ENCODE results near the gene TXLNA.
"Not testable (repeated sequence)": the region's sequence is repeated elsewhere in the genome, so short reads cannot be mapped to it uniquely, and the experiment has no call there.

The TXLNA gene

GRCh38 chr1:32179443-32180185 is at the start of gene TXLNA:
TSS of gene TXLNA (plus strand) at chr1:32179675. CDS start at chr1:32180346, 671 bp downstream.
- peak; percentile 82 for DNase-seq (ENCODE audit: low read depth, low spot score)

- not testable (repeated sequence) for DNase-seq (ENCODE audit: low read depth, low spot score)
Observed at GRCh38 chr1:32133950-32134280, 45.6 kb upstream of the TXLNA start.

DNA sequence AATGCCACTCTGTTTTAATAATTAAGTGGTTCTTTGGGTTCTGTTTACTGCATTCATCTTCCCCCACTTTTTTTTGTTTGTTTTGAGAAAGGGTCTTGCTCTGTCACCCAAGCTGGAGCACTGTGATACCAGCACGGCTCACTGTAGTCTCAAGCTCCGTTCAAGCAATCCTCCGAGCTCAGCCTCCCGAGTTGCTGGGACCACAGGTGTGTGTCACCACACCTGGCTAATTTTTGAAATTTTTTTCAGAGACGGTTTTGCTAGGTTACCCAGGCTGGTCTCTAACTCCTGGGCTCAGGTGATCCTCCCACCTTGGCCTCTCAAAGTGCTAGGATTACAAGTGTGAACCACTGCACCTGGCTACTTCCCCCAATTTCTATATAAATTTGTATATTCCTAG is 42.4 kb upstream of the TXLNA start:
- no peak for DNase-seq (ENCODE audit: low read depth, low spot score)

- no peak for DNase-seq (ENCODE audit: low read depth, low spot score)
Observed at GRCh38 chr1:32138965-32139364, 40.5 kb upstream of the TXLNA start.

DNA sequence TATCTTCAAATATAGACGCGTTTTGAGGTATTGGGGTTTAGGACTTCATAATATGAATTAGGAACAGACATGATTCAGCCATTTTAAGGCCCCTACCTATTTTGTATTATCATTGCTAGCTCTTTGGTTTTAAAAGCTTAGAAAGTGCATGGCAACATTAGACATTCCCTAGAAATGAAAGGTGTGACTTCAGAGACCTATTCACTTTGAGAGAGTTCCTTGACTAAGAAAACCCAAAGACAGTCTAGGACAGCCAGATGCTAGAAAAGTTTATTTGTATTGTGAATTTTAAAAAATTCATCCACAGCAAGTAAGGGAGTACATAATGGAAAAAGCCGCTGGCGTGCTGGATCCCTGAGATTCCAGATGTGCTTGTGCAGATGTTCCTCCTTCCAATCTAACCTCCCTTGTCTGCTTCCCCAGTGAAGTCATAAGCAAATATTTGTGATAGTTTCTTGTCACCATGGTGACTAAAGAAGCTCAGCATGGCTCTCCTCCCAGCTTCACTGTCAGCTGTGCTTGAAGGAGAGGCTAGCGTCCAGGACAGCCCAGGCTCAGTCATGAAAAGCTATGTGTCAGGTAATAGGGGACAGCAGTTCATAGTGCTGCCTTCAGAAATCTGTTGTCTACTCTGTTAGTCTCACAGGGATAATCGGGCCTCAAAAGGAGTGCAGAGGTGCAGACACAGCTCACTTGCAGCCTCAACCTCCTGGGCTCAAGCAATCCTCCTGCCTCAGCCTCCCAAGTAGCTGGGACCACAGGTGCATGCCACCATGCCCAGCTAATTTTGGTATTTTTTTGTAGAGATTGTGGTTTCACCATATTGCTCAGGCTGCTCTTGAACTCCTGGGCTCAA is 36.8 kb upstream of the TXLNA start:
- DNase-seq (ENCODE audit: low read depth, low spot score) = peak; percentile 51

GRCh38 chr1:32143302-32143695 is 36.2 kb upstream of the TXLNA start:
- DNase-seq (ENCODE audit: low read depth, low spot score) = not testable (repeated sequence)

DNA sequence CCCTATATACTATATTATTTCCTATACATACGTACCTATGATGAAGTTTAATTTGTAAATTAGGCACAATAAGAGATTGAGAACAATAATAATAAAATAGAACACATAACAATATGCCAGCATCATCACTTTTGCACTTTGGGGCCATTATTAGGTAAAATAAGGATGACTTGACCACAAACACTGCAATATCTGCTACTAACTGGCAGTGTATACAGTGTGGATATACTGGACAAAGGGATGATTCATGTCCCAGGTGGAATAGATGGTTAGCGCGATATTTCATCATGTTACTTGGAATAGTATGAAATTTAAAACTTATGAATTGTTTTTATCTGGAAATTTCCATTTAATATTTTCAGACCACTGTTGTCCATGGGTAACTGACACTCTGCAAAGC is 35.4 kb upstream of the TXLNA start:
- DNase-seq (ENCODE audit: low read depth, low spot score) = no peak

DNA sequence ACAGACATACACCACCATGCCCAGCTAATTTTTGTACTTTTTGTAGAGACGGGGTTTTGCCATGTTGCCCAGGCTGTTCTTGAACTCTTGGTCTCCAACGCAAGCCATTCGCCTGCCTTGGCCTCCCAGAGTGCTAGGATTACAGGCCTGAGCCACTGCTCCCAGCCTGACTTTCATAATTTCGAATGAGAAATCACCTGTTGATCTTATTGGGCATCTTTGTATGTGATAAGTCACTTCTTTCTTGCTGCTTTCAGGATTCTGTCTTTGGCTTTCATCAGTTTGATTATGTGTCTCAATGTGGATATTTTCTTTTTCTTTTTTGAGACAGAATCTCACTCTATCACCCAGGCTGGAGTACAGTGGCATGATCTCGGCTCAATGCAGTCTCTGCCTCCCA is 31.7 kb upstream of the TXLNA start:
- DNase-seq (ENCODE audit: low read depth, low spot score) = not testable (repeated sequence)

GRCh38 chr1:32150847-32151246 is 28.6 kb upstream of the TXLNA start:
- DNase-seq (ENCODE audit: low read depth, low spot score) = no peak

- peak; percentile 41 for DNase-seq (ENCODE audit: low read depth, low spot score)
Observed at GRCh38 chr1:32151319-32151787, 28.1 kb upstream of the TXLNA start.

- no peak for DNase-seq (ENCODE audit: low read depth, low spot score)
Observed at GRCh38 chr1:32159189-32159588, 20.3 kb upstream of the TXLNA start.

- no peak for DNase-seq (ENCODE audit: low read depth, low spot score)
Observed at GRCh38 chr1:32163405-32163804, 16.1 kb upstream of the TXLNA start.

DNA sequence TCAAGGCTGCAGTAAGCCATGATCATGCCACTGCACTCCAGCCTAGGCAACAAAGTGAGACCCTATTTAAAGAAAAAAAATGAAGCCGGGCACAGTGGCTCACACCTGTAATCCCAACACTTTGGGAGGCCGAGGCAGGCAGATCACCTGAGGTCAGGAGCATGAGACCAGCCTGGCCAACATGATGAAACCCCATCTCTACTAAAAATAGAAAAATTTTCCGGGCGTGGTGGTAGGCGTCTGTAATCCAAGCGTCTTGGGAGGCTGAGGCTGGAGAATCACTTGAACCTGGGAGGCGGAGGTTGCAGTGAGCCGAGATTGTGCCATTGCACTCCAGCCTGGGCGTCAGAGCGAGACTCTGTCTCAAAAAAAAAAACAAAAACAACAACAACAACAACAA is 13.8 kb upstream of the TXLNA start:
- DNase-seq (ENCODE audit: low read depth, low spot score) = not testable (repeated sequence)

- no peak for DNase-seq (ENCODE audit: low read depth, low spot score)
Observed at GRCh38 chr1:32170991-32171390, 8.5 kb upstream of the TXLNA start.

DNA sequence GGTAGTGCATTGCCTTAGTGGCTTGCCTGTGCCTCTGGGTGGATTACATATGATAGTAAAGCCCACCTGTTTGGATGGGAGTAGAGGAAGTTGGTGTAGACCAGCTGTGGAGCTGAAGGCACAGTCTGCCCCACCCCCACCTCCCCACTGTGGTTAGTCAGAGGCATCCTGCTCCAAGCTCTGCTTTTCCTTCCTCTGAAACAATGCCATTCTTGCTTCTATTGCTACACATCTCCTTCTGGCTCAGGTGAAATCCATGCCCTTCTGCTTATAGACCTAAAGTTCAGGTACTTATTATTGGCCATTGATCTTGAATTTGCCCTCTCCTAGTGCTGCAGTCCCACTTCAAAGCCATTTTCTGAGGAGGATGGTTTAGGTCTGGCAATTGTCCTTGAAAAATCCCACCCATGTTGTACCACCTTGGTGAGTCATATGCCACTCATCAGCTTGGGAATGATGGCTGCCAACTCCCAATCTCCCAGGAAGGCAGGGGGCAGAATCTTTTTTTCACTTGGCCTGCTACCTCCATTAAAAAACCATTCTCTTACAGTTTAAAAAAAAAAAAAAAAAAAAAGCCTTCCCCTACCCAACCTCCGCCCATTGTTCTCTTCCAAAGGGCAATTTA is 6.7 kb upstream of the TXLNA start:
- no peak for DNase-seq (ENCODE audit: low read depth, low spot score)

- DNase-seq (ENCODE audit: low read depth, low spot score) = no peak
Observed at GRCh38 chr1:32178380-32179192, 889 bp upstream of the TXLNA start.

- DNase-seq (ENCODE audit: low read depth, low spot score) = no peak
Observed at GRCh38 chr1:32179193-32179442, 357 bp upstream of the TXLNA start.

DNA sequence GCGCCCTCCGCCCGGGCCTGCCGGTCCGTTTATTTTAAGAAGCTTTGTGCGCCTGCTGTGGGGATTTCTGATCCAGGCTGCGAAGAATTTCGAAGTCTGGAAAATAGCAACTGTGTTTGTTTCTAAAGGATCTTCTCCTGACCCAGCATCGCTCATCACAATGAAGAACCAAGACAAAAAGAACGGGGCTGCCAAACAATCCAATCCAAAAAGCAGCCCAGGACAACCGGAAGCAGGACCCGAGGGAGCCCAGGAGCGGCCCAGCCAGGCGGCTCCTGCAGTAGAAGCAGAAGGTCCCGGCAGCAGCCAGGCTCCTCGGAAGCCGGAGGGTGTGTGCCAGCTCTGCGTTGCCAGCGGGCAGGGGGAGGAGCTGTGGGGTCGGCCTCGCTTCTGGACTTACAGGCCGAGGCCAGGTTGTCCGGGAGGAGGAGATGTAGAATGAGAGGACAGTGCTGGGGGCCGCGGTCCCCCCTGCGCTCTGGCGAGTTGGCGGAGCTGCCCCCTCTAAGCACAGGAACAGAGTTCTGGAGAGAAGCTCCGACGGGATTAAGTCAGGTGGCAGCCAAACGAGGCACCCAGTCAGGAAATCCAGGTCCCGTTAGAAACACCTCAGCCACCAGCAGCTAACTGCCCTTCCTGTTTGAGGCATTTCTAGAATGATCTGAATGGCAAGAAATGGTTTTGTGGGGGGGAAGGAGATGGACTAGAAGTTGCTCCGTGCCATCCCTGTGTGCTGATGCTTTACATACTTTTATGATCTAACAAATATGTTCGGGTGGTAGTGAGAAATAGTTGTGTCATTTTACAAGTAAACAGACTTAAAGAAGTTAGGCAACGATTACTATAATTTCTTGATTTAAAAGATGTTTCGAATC is 948 bp downstream of the TXLNA start:
- DNase-seq (ENCODE audit: low read depth, low spot score) = peak; percentile 12

DNA sequence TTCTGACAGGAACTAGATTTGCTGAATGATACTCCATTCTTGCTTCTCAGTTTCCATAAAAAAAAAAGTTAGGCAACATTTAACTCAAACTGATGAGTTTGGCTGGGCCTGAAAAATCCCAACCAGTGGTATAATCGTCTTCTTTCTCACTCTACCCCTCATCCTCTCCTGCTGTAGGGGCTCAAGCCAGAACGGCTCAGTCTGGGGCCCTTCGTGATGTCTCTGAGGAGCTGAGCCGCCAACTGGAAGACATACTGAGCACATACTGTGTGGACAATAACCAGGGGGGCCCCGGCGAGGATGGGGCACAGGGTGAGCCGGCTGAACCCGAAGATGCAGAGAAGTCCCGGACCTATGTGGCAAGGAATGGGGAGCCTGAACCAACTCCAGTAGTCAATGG is 1.6 kb downstream of the TXLNA start:
- DNase-seq (ENCODE audit: low read depth, low spot score) = no peak

GRCh38 chr1:32181563-32181962 is 2.1 kb downstream of the TXLNA start:
- DNase-seq (ENCODE audit: low read depth, low spot score) = no peak

GRCh38 chr1:32182060-32182459 is 2.6 kb downstream of the TXLNA start:
- no peak for DNase-seq (ENCODE audit: low read depth, low spot score)

Data from smooth muscle cell of the brain vasculature (primary cell).